ENCODE results near the gene NCAPG2. TPM values are rescaled to one million over a fixed set of nuclear protein-coding genes. Genes with fewer than 3 reads are reported as not detected.

The NCAPG2 gene
- polyA plus RNA-seq, 1 donor from 2014 or later: 8.3 TPM

DNA sequence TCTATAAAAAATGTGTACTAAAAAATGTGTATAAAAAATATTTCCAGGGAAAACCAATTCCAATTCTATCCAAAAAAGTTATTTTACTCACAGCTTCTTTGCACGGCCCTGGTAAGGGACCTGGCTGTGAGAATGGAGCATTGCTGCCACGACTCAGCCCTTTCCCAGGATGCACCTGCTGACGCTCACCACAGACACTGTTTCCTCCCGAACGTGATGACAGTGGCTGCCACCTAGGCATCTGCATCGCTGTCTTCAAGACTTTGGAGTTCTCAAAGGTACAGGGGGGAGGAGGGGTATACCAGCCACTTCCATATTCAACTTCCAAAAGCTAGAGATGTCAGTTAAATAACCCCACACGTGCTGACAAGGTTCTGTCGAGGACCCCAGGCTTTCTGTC lies 93.1 kb downstream of the NCAPG2 start:
- H3K9ac ChIP-seq (ENCODE audit: low read length): no peak overlapping the region
- no peak overlapping the region for H3K4me3 ChIP-seq (ENCODE audit: low read length)
- H3K4me2 ChIP-seq (ENCODE audit: low read length): no peak overlapping the region
- no peak for TF ChIP-seq SMC3 (conservative IDR thresholded peaks at IDR 0.05; ENCODE audit: poor library complexity)
- no peaks in the 10 kb centered on the region for H4K20me1 ChIP-seq (ENCODE audit: insufficient read depth)
- H3K27me3 ChIP-seq (ENCODE audit: insufficient read depth, low read depth, low read length): no peaks in the 10 kb centered on the region
- H3K79me2 ChIP-seq (replicated peaks; ENCODE audit: insufficient read depth, low read length): no peaks in the 10 kb centered on the region
- H3K9me3 ChIP-seq (ENCODE audit: low read length): no peaks in the 10 kb centered on the region
- no peak overlapping the region for H2AFZ ChIP-seq (ENCODE audit: low read depth, low read length)
- H3K9me2 ChIP-seq (ENCODE audit: insufficient read depth, low read length): no peaks in the 10 kb centered on the region
- no peak overlapping the region for H3K27ac ChIP-seq (ENCODE audit: low read length)
- no peaks in the 10 kb centered on the region for H3K36me3 ChIP-seq (ENCODE audit: insufficient read depth, low read length)
- no peaks in the 10 kb centered on the region for H3F3A ChIP-seq (ENCODE audit: insufficient read depth, low read length, poor library complexity, severe bottlenecking)

DNA sequence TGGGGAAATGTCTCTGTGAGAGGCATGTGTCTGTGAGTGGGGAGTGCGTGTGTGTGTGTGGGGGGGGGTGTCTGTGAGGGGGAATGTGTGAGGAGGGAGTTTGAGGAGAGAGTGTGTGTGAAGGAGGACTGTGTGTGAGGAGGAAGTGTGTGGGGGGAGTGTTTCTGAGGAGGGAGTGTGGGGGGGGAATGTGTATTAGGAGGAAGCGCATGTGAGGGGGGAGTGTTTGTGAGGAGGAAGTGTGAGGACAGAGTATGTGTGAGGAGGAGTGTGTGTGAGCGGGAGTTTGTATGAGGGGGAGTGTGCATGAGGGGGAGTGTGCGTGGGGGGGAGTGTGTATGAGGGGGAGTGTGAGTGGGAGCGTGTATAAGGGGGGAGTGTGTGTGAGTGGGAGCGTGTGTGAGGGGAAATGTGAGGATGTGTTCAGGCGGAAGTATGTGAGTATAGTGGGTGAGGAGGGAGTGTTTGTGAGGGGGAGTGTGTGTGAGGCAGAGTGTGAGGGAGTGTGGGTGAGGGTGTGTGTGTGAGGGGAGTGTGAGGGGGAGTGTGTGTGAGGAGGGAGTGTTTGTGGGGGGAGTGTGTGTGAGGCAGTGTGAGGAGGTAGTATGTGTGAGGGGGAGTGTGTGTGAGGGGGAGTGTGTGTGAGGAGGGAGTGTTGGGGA lies 95.2 kb downstream of the NCAPG2 start:
- no peak overlapping the region for H2AFZ ChIP-seq (ENCODE audit: low read depth, low read length)
- TF ChIP-seq, protein P1, sequence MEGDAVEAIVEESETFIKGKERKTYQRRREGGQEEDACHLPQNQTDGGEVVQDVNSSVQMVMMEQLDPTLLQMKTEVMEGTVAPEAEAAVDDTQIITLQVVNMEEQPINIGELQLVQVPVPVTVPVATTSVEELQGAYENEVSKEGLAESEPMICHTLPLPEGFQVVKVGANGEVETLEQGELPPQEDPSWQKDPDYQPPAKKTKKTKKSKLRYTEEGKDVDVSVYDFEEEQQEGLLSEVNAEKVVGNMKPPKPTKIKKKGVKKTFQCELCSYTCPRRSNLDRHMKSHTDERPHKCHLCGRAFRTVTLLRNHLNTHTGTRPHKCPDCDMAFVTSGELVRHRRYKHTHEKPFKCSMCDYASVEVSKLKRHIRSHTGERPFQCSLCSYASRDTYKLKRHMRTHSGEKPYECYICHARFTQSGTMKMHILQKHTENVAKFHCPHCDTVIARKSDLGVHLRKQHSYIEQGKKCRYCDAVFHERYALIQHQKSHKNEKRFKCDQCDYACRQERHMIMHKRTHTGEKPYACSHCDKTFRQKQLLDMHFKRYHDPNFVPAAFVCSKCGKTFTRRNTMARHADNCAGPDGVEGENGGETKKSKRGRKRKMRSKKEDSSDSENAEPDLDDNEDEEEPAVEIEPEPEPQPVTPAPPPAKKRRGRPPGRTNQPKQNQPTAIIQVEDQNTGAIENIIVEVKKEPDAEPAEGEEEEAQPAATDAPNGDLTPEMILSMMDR (IDR thresholded peaks at IDR 0.05; ENCODE audit: poor library complexity, severe bottlenecking): no peak
- TF ChIP-seq TAF1 (IDR thresholded peaks at IDR 0.05; ENCODE audit: low read depth): no peak
- TF ChIP-seq, protein P2, sequence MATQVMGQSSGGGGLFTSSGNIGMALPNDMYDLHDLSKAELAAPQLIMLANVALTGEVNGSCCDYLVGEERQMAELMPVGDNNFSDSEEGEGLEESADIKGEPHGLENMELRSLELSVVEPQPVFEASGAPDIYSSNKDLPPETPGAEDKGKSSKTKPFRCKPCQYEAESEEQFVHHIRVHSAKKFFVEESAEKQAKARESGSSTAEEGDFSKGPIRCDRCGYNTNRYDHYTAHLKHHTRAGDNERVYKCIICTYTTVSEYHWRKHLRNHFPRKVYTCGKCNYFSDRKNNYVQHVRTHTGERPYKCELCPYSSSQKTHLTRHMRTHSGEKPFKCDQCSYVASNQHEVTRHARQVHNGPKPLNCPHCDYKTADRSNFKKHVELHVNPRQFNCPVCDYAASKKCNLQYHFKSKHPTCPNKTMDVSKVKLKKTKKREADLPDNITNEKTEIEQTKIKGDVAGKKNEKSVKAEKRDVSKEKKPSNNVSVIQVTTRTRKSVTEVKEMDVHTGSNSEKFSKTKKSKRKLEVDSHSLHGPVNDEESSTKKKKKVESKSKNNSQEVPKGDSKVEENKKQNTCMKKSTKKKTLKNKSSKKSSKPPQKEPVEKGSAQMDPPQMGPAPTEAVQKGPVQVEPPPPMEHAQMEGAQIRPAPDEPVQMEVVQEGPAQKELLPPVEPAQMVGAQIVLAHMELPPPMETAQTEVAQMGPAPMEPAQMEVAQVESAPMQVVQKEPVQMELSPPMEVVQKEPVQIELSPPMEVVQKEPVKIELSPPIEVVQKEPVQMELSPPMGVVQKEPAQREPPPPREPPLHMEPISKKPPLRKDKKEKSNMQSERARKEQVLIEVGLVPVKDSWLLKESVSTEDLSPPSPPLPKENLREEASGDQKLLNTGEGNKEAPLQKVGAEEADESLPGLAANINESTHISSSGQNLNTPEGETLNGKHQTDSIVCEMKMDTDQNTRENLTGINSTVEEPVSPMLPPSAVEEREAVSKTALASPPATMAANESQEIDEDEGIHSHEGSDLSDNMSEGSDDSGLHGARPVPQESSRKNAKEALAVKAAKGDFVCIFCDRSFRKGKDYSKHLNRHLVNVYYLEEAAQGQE (IDR thresholded peaks at IDR 0.05; ENCODE audit: borderline replicate concordance): no peak
- no peak for TF ChIP-seq EP300 (conservative IDR thresholded peaks at IDR 0.05; ENCODE audit: poor library complexity, severe bottlenecking)
- TF ChIP-seq MXI1 (conservative IDR thresholded peaks at IDR 0.05; ENCODE audit: poor library complexity, severe bottlenecking): no peak
- no peak for TF ChIP-seq RAD21 (conservative IDR thresholded peaks at IDR 0.05)
- TF ChIP-seq SMC3 (conservative IDR thresholded peaks at IDR 0.05; ENCODE audit: poor library complexity): no peak
- no peak for TF ChIP-seq EZH2 (IDR thresholded peaks at IDR 0.05; ENCODE audit: borderline replicate concordance, insufficient read depth, low read length, poor library complexity, severe bottlenecking)
- no peaks in the 10 kb centered on the region for H3K9me3 ChIP-seq (ENCODE audit: low read length)
- no peak overlapping the region for H3K4me2 ChIP-seq (ENCODE audit: low read length)
- H3F3A ChIP-seq (ENCODE audit: insufficient read depth, low read length, poor library complexity, severe bottlenecking): no peaks in the 10 kb centered on the region
- no peaks in the 10 kb centered on the region for H3K27me3 ChIP-seq (ENCODE audit: insufficient read depth, low read depth, low read length)
- no peaks in the 10 kb centered on the region for H3K36me3 ChIP-seq (ENCODE audit: insufficient read depth, low read length)
- H3K79me2 ChIP-seq (replicated peaks; ENCODE audit: insufficient read depth, low read length): no peaks in the 10 kb centered on the region
- H3K27ac ChIP-seq (ENCODE audit: low read length): no peak overlapping the region
- no peak overlapping the region for H3K9ac ChIP-seq (ENCODE audit: low read length)
- no peak overlapping the region for H3K4me3 ChIP-seq (ENCODE audit: low read length)
- H3K9me2 ChIP-seq (ENCODE audit: insufficient read depth, low read length): no peaks in the 10 kb centered on the region
- H4K20me1 ChIP-seq (ENCODE audit: insufficient read depth): no peaks in the 10 kb centered on the region
